Cardiac muscle cell (in vitro differentiated cells and primary cell): ENCODE data around the gene DENND4A. TPM values are rescaled to one million over a fixed set of nuclear protein-coding genes. Genes with fewer than 3 reads are reported as not detected.
A peak's percentile ranks its signal among the peaks of the same experiment; 100 is the strongest.

Experiments used
- DNase-seq, 2 donors: peaks; one replicate each; pipeline versions ENCODE4 v3.0.0 to v3.0.0-alpha.2; 2010 to 2017; ENCODE audit warnings: low read depth in 1 of 2, low spot score in 1 of 2
- H3K27ac ChIP-seq: fragments of 200-600 bp; sonication (generic); 2 replicates; pipeline ENCODE4 v1.5.1; 2016
- H3K27me3 ChIP-seq: fragments of 200-600 bp; sonication (generic); 2 replicates; pipeline ENCODE4 v1.6.0; 2016; ENCODE audit warnings: control low read depth
- H3K36me3 ChIP-seq: fragments of 200-600 bp; sonication (generic); 2 replicates; pipeline ENCODE4 v1.5.1; 2016; ENCODE audit warnings: control low read depth
- H3K4me1 ChIP-seq: fragments of 200-600 bp; sonication (generic); 2 replicates; pipeline ENCODE4 v1.8.1; 2017; ENCODE audit warnings: low read depth, mild to moderate bottlenecking, mixed run types
- H3K4me3 ChIP-seq: fragments of 200-600 bp; sonication (generic); 2 replicates; pipeline ENCODE4 v1.5.1; 2016; ENCODE audit warnings: mild to moderate bottlenecking
- H3K9me3 ChIP-seq: fragments of 200-600 bp; sonication (generic); 2 replicates; pipeline ENCODE4 v1.5.1; 2017; ENCODE audit warnings: low read depth, mild to moderate bottlenecking, control low read depth
- polyA plus RNA-seq: library from polyadenylated mRNA; unstranded; fragments of >200 nt; fragmentation: Nextera tagmentation; extraction: Ambion mirVana; gene quantifications from 2 replicates; pipeline ENCODE4 v1.2.1, GENCODE V29; 2016
- total RNA-seq: library from RNA; depleted of rRNA; stranded (reverse); fragments of >200 nt; gene quantifications from 2 replicates; pipeline ENCODE4 v1.2.3, GENCODE V29; 2016
- TF ChIP-seq, protein P1 (sequence below): IDR thresholded peaks from 2 replicates; pipeline ENCODE4 v1.5.1; 2012; ENCODE audit warnings: low read depth, mild to moderate bottlenecking, low read length

DENND4A gene
- total and polyA plus RNA-seq, 2 experiments from 2014 or later, result 3.5 to 7.7 TPM

DNA sequence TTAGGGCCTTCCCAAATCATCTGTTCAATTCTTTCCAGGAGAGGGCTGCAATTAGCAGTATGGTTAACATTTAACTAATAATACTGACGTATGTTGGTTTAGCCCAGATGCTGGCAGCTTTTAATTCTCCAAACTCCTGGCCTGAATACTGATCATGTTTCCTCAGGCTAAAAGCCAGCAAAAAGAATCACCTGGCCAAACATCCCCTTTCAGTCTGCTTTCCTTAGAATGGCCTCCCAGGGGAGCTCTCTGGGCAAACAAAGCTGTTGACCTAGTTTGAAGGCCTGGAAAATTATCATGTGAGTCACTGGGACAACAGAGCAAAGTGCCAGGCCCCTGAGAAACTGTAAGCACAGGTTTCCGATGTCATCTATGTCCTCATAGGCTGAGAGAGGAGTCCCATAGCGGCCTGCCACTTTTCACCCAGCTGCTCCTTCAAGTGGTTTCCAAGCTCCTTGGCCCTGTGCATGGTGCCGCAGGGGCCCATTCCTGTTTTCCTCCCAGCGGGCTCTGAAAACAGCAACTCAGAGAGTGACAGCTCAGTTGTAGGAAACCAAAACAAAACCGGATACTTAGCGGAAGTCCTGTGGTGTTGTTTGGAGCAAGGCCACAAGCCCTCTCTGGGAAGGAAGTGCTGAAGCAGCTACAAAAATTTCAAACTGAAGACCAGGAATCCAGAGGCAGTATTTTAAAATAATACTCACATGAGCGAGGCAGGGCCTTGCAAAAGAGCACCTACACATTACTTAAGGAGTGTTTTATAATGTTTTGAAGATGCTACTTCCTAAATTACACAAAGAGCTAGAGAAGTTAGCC lies 40.7 kb upstream of the DENND4A start:
- peak overlapping the region; percentile 91 for H3K27ac ChIP-seq
- H3K4me1 ChIP-seq, result peaks cover 23% of the 10 kb centered on the region
- H3K4me3 ChIP-seq, result no peak overlapping the region
- no peaks in the 10 kb centered on the region for H3K9me3 ChIP-seq
- H3K27me3 ChIP-seq, result no peaks in the 10 kb centered on the region
- TF ChIP-seq, protein P1, sequence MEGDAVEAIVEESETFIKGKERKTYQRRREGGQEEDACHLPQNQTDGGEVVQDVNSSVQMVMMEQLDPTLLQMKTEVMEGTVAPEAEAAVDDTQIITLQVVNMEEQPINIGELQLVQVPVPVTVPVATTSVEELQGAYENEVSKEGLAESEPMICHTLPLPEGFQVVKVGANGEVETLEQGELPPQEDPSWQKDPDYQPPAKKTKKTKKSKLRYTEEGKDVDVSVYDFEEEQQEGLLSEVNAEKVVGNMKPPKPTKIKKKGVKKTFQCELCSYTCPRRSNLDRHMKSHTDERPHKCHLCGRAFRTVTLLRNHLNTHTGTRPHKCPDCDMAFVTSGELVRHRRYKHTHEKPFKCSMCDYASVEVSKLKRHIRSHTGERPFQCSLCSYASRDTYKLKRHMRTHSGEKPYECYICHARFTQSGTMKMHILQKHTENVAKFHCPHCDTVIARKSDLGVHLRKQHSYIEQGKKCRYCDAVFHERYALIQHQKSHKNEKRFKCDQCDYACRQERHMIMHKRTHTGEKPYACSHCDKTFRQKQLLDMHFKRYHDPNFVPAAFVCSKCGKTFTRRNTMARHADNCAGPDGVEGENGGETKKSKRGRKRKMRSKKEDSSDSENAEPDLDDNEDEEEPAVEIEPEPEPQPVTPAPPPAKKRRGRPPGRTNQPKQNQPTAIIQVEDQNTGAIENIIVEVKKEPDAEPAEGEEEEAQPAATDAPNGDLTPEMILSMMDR, result no peak
- no peaks in the 10 kb centered on the region for H3K36me3 ChIP-seq
- peak; percentile 71 to 95 for DNase-seq

DNA sequence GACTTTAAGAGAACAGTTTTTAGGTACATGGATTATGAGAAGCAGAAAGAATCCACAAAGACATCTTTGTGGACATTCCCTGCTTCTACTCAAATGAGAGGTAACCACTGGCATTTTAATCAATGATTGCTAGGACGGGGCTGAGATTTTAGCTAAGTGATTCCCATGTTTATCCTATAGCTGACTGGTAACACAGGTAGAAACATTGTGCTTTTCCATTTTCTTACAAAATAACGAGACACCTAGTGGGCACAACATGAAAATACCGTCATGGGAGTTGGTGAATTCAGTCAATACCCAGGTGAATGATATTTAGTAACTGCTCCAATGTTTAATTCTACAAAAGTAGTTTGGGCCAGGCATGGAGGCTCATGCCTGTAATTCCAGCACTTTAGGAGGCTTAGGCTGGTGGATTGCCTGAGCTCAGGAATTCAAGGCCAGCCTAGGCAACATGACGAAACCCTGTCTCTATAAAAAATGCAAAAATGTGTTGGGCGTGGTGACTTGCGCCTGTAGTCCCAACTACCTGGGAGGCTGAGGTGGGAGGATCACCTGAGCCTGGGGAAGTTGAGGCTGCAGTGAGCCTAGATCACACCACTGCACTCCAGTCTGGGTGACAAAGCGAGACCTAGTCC lies 37.2 kb upstream of the DENND4A start:
- TF ChIP-seq, protein P1, result peak; percentile 49
- Histone ChIP-seq H3K27me3 (no peaks in the 10 kb centered on the region), H3K9me3 (no peaks in the 10 kb centered on the region), H3K27ac (no peak overlapping the region), H3K4me3 (no peak overlapping the region), H3K36me3 (no peaks in the 10 kb centered on the region), H3K4me1 (peaks cover 19% of the 10 kb centered on the region)
- DNase-seq, result peak in 1 of 2 donors; percentile 45

DNA sequence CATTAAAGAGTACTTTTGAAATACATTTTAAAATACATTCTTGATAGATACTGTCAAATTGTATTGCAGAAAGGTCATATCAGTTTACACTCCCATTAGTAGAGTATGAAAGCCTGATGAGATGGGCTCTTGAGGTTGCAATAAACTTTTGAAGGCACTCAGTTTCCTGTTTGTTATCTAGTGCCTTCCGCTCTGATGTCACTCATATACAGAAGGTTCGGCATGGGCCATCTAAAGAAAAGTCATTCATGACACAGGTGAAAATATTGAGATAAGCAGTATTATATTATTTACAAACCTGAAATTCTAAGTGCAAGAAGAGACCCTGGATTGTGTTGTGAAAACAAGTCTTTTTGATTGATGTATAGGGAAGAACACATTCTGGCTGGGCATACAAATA lies 36.5 kb upstream of the DENND4A start:
- TF ChIP-seq, protein P1, result no peak
- H3K9me3 ChIP-seq, result no peaks in the 10 kb centered on the region
- peaks cover 13% of the 10 kb centered on the region for H3K4me1 ChIP-seq
- H3K27me3 ChIP-seq, result no peaks in the 10 kb centered on the region
- H3K4me3 ChIP-seq, result no peak overlapping the region
- no peaks in the 10 kb centered on the region for H3K36me3 ChIP-seq
- H3K27ac ChIP-seq, result no peak overlapping the region
- DNase-seq, result no peak

DNA sequence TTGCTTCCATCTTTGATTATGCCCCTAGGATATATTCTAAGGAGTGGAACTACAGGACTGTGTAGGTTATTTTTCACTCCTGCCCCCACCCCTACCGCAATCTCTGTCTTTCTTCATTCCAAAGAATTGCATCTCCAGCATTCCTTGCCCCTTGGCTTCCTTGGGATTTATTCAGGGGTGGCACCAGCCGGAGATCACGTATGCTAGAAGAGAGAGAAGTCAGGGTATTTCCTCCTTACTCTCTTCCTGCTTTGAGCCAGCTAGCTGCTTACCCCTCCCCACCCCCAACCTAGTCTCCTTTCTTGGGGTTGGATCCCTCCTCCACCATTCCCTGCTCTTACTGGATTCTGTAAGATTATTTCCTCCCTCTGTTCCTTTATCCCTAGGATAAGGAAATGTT lies 35.0 kb upstream of the DENND4A start:
- Histone ChIP-seq H3K9me3 (no peaks in the 10 kb centered on the region), H3K4me1 (no peaks in the 10 kb centered on the region), H3K36me3 (no peaks in the 10 kb centered on the region), H3K4me3 (no peak overlapping the region), H3K27me3 (no peaks in the 10 kb centered on the region), H3K27ac (no peak overlapping the region)
- DNase-seq, result no peak
- TF ChIP-seq, protein P1, result no peak

DNA sequence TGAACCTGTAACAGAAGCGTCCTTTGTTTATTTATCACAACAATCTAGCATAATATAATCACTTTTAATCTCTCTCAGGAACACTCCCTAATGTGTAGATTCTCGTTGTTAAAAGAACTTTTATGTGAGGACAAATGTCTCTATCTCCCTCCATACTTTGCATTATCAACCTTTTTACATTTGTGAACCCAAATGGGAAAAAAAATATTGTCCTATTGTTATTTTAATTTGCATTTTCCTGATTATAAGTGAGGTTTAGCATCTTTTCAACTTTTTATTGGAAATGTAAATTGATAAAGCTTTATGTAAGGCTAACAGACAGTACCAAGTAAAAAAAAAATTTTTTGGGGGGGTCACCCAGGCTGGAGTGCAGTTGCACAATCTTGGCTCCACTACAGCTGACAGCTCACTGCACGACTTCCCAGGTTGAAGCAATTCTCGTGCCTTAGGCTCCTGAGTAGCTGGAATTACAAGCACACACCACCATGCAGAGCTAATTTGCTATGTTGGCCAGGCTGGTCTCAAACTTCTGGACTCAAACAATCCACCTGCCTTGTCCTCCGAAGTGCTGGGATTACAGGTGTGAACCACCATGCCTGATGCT lies 33.0 kb upstream of the DENND4A start:
- DNase-seq, result peak in 1 of 2 donors; percentile 79

More for the DNA sequence above, 33.0 kb upstream of the DENND4A start:
- H3K4me3 ChIP-seq, result no peak overlapping the region
- TF ChIP-seq, protein P1, result no peak
- H3K9me3 ChIP-seq, result no peaks in the 10 kb centered on the region
- no peak overlapping the region for H3K27ac ChIP-seq
- no peaks in the 10 kb centered on the region for H3K27me3 ChIP-seq
- no peaks in the 10 kb centered on the region for H3K36me3 ChIP-seq
- no peaks in the 10 kb centered on the region for H3K4me1 ChIP-seq
